PC-9 (cell line): ENCODE data around the gene PNKD. TPM values are rescaled to one million over a fixed set of nuclear protein-coding genes. Genes with fewer than 3 reads are reported as not detected.

ENCODE experiments used
- BruUV-seq: library from RNA; stranded (reverse); fragments of 400-500 nt; replicated peaks from 2 replicates; lab custom pipeline; 2021; lab: Mats Ljungman, UMichigan
- CTCF ChIA-PET: fragments of 300-600 bp; sonication (Branson Sonifier 250); formaldehyde crosslinking; loops from one replicate; lab custom pipeline; 2022; ENCODE audit warnings: antibody characterized with exemption; lab: Charles Lee
- POLR2A ChIA-PET: fragments of 300-600 bp; sonication (Branson Sonifier 250); formaldehyde crosslinking; loops from one replicate; lab custom pipeline; 2022; ENCODE audit warnings: antibody characterized with exemption; ENCODE audit not compliant: unreplicated experiment; lab: Charles Lee
- DNase-seq, 2 experiments: peaks; one replicate each; pipeline versions ENCODE4 v3.0.0 to v3.0.0-alpha.2; 2015 to 2022; ENCODE audit warnings: mixed read lengths in 1 of 2
- H2AFZ ChIP-seq: fragments of 200-600 bp; sonication (generic); 2 replicates; pipeline ENCODE4 v1.8.1; 2017; ENCODE audit warnings: antibody characterized with exemption
- H3F3A ChIP-seq: fragments of 200-600 bp; sonication (generic); 2 replicates; pipeline ENCODE4 v1.8.1; 2017; ENCODE audit warnings: antibody characterized with exemption, mild to moderate bottlenecking, low read depth; ENCODE audit not compliant: insufficient read depth
- H3K27ac ChIP-seq: fragments of 200-600 bp; sonication (generic); 2 replicates; pipeline ENCODE4 v1.6.1; 2016; ENCODE audit warnings: mixed run types
- H3K27me3 ChIP-seq: fragments of 200-600 bp; sonication (generic); 2 replicates; pipeline ENCODE4 v1.6.1; 2016; ENCODE audit warnings: low read depth, mixed run types; ENCODE audit not compliant: insufficient read depth
- H3K36me3 ChIP-seq: fragments of 200-600 bp; sonication (generic); 2 replicates; pipeline ENCODE4 v1.6.1; 2016; ENCODE audit warnings: low read depth, mixed run types
- H3K4me1 ChIP-seq: fragments of 200-600 bp; sonication (generic); replicated peaks from 2 replicates; pipeline ENCODE4 v1.6.1; 2016; ENCODE audit warnings: mixed run types; ENCODE audit not compliant: insufficient read depth
- H3K4me2 ChIP-seq: fragments of 200-600 bp; sonication (generic); 2 replicates; pipeline ENCODE4 v1.6.1; 2017; ENCODE audit warnings: mixed run types
- H3K4me3 ChIP-seq: fragments of 200-600 bp; sonication (generic); 2 replicates; pipeline ENCODE4 v1.6.1; 2016; ENCODE audit warnings: mixed run types
- H3K79me2 ChIP-seq: fragments of 200-600 bp; sonication (generic); 2 replicates; pipeline ENCODE4 v1.6.1; 2017; ENCODE audit warnings: low read depth, mixed run types
- H3K9me2 ChIP-seq: fragments of 200-600 bp; sonication (generic); 2 replicates; pipeline ENCODE4 v1.8.1; 2017; ENCODE audit warnings: mild to moderate bottlenecking; ENCODE audit not compliant: insufficient read depth
- H3K9me3 ChIP-seq: fragments of 200-600 bp; sonication (generic); 2 replicates; pipeline ENCODE4 v1.8.1; 2016; ENCODE audit warnings: low read depth; ENCODE audit not compliant: insufficient read depth
- H4K20me1 ChIP-seq: fragments of 200-600 bp; sonication (generic); 2 replicates; pipeline ENCODE4 v1.8.1; 2017; ENCODE audit not compliant: insufficient read depth
- EZH2 ChIP-seq: fragments of 200-600 bp; sonication (generic); IDR thresholded peaks from 2 replicates; pipeline ENCODE4 v1.8.0; 2017; ENCODE audit warnings: antibody characterized with exemption, low read depth
- intact Hi-C: fragments of 100-400 bp; cut with micrococcal nuclease; formaldehyde crosslinking; loops from one replicate; pipeline ENCODE4 v1.10.0; 2022; ENCODE audit not compliant: unreplicated experiment
- total RNA-seq: library from RNA; stranded (reverse); gene quantifications from 2 replicates; pipeline ENCODE4 v1.2.3, GENCODE V29; 2021
- TF ChIP-seq, protein P1 (sequence below): fragments of 200-600 bp; sonication (generic); conservative IDR thresholded peaks from 2 replicates; pipeline ENCODE4 v1.6.1; 2017; ENCODE audit warnings: mixed run types, antibody characterized with exemption, mild to moderate bottlenecking, moderate library complexity

Gene PNKD
- total RNA-seq, 1 experiment from 2014 or later, result 102 TPM

DNA sequence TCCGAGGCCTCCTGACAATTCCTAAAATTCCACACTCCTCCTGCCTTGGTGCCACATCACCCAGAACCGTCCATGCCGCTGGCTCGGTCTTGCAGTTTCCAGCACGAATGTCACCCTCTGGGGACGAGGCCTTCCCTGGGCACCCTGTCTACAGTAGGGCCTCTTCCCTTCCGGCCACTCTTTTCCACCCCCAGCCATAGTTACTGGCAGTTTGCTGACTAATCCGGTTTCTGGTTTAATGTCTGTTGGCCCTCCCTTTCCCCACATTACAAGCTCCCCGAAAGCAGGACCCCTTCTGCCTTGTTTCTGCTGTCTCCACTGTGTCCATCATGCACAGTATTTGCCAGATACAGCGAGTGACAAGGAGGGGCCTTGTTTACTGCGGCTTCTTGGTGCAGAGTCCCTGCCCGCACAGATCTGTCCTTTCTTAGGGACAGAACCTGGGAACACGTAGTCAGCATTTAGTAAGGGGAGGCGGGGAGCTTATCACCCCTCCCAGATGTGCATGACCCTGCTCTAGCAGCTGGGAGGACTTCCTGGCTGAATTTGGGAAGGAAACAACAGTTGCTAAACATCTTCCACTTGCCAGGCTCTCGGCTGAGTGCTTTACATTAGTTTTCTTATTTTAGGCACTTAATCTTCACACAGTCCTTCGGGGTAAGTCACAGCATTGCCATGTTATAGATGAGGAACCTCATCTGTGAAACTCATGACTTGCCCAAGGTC, 62.8 kb downstream of the PNKD start:
- Histone ChIP-seq H3K4me2 (no peak overlapping the region), H3K9me2 (no peaks in the 10 kb centered on the region), H3K27me3 (no peaks in the 10 kb centered on the region), H3K27ac (no peak overlapping the region), H3K4me1 (peaks cover 4% of the 10 kb centered on the region; the same call in 1 of the 2 replicates), H3K9me3 (no peaks in the 10 kb centered on the region), H3F3A (no peaks in the 10 kb centered on the region; the same call in 1 of the 2 replicates), H3K4me3 (no peak overlapping the region), H4K20me1 (no peaks in the 10 kb centered on the region), H3K79me2 (0 out of 2 replicates have a peak, but pooled peaks cover 6% of the 10 kb centered on the region), H2AFZ (no peak overlapping the region), H3K36me3 (no peaks in the 10 kb centered on the region)
- POLR2A ChIA-PET, result no interaction called here
- DNase-seq, result no peak
- intact Hi-C loops, result no loop called here
- CTCF ChIA-PET, result no interaction called here
- no TSS peak for BruUV-seq
- TF ChIP-seq EZH2, result no peak
- TF ChIP-seq, protein P1, sequence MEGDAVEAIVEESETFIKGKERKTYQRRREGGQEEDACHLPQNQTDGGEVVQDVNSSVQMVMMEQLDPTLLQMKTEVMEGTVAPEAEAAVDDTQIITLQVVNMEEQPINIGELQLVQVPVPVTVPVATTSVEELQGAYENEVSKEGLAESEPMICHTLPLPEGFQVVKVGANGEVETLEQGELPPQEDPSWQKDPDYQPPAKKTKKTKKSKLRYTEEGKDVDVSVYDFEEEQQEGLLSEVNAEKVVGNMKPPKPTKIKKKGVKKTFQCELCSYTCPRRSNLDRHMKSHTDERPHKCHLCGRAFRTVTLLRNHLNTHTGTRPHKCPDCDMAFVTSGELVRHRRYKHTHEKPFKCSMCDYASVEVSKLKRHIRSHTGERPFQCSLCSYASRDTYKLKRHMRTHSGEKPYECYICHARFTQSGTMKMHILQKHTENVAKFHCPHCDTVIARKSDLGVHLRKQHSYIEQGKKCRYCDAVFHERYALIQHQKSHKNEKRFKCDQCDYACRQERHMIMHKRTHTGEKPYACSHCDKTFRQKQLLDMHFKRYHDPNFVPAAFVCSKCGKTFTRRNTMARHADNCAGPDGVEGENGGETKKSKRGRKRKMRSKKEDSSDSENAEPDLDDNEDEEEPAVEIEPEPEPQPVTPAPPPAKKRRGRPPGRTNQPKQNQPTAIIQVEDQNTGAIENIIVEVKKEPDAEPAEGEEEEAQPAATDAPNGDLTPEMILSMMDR, result no peak

DNA sequence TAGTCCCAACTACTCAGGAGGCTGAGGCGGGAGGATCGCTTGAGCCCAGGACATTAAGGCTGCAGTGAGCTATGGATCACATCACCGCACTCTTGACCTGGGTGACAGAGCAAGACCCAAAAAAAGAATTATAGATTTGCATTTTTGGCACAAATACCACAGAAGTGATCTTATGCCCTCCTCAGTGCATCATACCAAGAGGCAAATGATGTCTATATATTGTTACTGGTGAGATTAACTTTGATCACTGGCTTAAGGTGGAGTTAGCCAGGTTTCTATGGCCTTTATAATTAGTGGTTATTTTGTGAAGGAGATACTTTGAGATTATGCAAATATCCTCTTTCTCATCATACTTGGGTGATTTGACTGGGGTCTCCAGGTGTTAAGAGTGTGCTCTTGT, 64.2 kb downstream of the PNKD start:
- Histone ChIP-seq H3K79me2 (0 out of 2 replicates have a peak, but pooled peaks cover 6% of the 10 kb centered on the region), H3K36me3 (no peaks in the 10 kb centered on the region), H3K9me2 (no peaks in the 10 kb centered on the region), H3K27ac (no peak overlapping the region), H3K4me2 (no peak overlapping the region), H3K4me1 (peaks cover 4% of the 10 kb centered on the region; the same call in 1 of the 2 replicates), H3K27me3 (no peaks in the 10 kb centered on the region), H3K4me3 (no peak overlapping the region), H3K9me3 (no peaks in the 10 kb centered on the region), H3F3A (no peaks in the 10 kb centered on the region; the same call in 1 of the 2 replicates), H2AFZ (no peak overlapping the region), H4K20me1 (no peaks in the 10 kb centered on the region)
- intact Hi-C loops, result no loop called here
- DNase-seq, result no peak
- no peak for TF ChIP-seq EZH2
- TF ChIP-seq, protein P1, result no peak
- ChIA-PET CTCF (no interaction called here), POLR2A (no interaction called here)
- no TSS peak for BruUV-seq

DNA sequence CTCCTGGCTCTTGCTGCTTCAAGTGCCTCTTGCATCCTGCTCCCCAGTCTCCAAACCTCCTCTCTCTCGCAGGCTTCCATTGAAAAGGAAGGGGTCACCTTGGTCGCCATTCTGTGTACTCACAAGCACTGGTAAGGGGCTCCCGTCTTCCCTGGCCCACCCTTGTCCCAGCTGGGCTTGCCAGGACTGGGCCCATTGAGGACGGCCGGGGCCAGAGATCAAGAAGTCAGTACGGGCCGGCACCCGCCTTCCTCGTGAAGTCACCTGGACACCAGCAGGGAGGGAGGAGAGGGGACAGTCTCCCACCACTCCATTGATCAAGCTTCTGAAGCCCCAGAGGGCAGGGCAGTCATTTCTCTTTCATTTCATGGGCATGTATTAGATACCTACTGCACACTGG, 70.3 kb downstream of the PNKD start:
- Histone ChIP-seq H3K79me2 (0 out of 2 replicates have a peak, but pooled peaks cover 4% of the 10 kb centered on the region), H3K4me2 (no peak overlapping the region), H3K36me3 (no peaks in the 10 kb centered on the region), H3K27ac (no peak overlapping the region), H3F3A (no peaks in the 10 kb centered on the region; the same call in 1 of the 2 replicates), H3K4me1 (peaks cover 4% of the 10 kb centered on the region; the same call in 1 of the 2 replicates), H3K9me2 (no peaks in the 10 kb centered on the region), H3K9me3 (no peaks in the 10 kb centered on the region), H3K4me3 (no peak overlapping the region), H3K27me3 (no peaks in the 10 kb centered on the region), H2AFZ (no peak overlapping the region), H4K20me1 (no peaks in the 10 kb centered on the region)
- BruUV-seq, result no TSS peak
- TF ChIP-seq, protein P1, result no peak
- TF ChIP-seq EZH2, result no peak
- intact Hi-C loops, result no loop called here
- ChIA-PET POLR2A (no interaction called here), CTCF (no interaction called here)
- DNase-seq, result no peak
